ENCODE measurements around the gene SPATA32.
"Not testable (repeated sequence)": the region's sequence is repeated elsewhere in the genome, so short reads cannot be mapped to it uniquely, and the experiment has no call there.

SPATA32 gene, protein sequence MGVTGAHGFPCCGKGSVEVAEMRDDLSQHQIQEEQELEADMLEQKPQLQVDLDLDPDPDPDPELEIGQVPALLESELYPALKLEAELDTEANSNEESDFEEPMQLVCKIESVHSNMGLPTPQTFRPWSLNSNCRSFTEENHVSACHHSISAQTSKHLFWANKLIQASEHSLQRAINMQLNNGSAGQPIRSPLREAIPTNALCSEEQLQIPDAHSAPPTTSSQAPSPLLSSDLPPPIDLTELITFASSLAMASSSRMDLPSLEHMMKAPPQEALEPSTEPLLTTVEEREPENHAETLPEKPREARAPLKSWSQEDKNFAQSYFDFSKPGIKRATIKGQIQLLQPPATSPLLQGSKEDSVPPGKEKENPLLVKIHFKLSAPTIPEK

DNA sequence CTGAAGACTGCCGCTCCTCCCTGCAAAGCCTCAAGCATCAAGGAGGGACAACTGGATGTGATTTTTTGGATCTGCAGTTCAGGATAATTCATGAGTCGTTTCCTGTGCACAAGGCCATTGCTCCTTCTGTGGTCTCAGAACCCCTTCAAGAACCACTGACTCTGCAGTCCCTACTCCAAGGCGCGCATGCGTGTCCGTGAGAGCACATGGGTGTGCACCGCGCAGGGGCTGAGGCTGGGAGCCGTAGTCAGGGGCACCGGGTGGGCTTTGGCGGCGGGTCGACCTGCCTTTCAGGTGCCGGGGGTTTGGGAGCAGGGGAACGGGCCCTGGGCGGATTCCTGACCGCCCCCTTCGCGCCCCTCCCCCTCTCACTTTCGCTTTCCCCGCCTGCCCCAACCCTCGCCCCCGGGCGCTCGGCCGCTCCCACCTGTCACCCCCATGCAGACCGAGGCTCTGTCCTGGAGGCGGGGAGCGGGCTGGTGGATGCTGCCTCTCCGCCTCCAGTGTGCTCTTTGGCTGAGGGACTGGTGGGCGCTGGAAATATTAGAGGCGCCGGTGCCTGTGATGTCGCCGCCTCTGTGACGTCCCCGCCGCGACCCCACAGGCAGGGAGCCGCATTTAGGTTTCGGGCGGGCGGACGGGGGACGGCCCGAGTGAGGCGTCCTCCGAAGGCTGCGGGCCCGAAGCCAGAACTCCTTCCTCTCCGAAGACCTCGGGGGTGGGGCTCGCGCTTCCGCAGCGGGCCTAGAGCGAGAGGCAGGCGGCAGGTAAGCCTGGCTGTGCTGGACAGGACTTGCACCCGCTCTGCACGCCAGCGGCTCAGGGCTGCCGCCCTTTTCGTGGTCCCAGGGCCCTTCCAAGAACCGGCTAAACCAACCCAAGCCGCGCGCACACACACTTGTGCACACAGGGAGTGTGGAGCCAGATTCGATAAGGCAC is at the start of gene SPATA32:
SPATA32 (minus strand) TSS at position 518 of the 939 bp plus-strand sequence; CDS start at position 440, 78 bp downstream.
- DNase-seq: peak; percentile 70

GRCh38 chr17:45311401-45311759 is 49.5 kb upstream of the SPATA32 start:
- DNase-seq: no peak

DNA sequence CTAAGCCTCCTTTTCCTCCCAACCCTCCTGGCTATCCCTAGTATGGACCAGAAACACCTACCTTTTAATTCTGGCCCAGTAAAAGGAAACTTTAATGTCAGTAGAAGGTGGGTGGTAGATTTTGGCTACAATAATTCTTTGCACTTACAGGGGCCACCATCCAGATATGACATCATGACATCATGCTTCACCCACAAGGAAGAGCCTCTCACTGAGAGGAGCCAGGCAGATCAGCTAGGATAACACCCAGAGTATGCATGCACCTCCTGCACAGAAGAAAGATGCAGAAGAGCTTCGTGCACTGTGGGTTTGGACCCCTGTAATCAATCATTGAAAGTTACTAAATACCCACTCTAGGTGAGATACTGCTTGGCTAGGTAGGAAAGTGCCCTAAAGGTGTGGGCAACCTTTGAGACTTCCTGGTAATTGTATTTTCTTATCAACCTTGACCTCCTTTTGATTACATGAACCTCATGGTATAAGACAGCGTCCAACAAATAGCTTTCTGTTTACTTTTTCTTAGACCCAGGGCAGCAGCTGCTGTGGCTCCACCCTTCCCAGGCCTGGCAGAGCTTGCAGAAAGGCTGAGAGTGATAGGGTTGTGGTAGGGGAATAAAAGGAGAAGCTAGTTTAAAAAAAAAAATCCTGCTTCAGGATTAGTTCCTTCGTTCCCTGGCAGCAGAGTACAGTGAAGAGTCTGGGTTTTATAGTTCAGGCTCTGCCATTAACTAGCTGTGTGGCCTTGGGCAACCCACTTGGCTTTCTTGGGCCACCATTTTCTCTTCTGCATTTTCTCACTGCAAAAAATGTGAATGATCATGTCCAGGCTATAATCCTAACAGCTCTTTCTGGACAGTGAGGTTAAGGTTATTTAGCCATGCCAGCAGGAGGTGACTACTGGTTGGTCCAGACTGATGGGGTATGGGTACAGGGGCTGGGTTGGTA is 48.8 kb upstream of the SPATA32 start:
- DNase-seq: no peak

GRCh38 chr17:45309400-45309799 is 47.5 kb upstream of the SPATA32 start:
- no peak for DNase-seq

- no peak for DNase-seq
These were observed 46.9 kb upstream of the SPATA32 start for GRCh38 chr17:45308840-45309239.

GRCh38 chr17:45308016-45308365 is 46.1 kb upstream of the SPATA32 start:
- DNase-seq: no peak

DNA sequence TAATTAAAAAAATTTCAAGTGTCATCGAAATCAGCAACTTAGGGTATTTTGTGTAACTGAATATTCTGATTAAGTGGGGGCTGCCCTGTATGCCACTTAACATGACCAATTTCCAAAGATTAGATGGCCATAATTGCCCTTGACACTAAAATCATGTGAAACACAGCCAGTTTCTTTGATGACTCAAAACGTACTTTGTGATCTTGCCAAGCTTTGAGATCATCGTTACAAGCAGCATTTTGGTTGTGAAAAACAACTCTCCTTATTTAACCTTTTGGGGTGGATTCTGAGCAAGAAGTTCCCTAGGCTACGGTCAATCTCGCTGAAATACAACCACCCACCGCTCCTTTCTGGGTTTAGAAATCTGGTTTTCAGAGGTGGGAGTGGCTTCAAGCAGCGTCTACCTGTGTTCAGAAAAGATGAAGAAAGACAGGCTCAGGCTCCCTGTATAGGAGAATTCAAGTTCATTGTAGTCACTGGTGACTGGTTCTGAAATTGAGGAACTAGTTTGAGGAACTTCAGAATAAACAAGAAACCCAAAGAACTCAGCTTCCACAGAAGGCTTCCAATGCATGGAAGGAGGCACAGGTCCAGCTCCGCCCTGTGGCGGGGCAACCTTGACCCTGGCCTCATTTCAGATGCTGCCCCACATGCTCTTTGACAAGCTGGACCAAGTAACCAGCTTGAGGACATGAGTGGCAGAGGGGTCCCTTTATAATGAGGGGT is 45.6 kb upstream of the SPATA32 start:
- no peak for DNase-seq

- no peak for DNase-seq
These were observed 44.7 kb upstream of the SPATA32 start for GRCh38 chr17:45306623-45307022.

- no peak for DNase-seq
These were observed 44.2 kb upstream of the SPATA32 start for GRCh38 chr17:45306094-45306493.

DNA sequence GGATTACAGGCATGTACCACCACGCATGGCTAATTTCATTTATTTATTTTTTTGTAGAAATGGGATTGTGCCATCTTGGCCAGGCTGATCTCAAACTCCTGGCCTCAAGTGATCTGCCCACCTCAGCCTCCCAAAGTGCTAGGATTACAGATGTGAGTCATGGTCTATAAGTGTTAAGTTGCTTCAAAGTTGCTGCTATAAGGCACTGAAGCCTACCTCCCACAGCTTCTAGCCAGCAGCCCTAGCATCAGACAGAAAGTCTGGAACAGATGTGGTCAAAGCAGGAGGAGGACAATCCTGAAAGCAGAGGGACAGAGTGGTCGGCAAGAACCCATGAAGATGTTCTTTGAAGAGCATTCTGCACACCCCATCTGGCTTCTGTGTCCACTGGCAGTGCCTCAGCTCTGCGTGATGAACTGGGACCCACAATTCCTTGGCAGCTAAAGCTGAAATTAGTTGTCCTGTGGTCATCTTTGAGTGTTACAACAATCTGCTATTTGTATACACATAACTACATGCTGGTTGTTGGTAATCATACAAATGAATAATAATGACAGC is 43.7 kb upstream of the SPATA32 start:
- no peak for DNase-seq

GRCh38 chr17:45302649-45303173 is 40.8 kb upstream of the SPATA32 start:
- DNase-seq: no peak

- DNase-seq: not testable (repeated sequence)
These were observed 40.3 kb upstream of the SPATA32 start for GRCh38 chr17:45302220-45302619.

DNA sequence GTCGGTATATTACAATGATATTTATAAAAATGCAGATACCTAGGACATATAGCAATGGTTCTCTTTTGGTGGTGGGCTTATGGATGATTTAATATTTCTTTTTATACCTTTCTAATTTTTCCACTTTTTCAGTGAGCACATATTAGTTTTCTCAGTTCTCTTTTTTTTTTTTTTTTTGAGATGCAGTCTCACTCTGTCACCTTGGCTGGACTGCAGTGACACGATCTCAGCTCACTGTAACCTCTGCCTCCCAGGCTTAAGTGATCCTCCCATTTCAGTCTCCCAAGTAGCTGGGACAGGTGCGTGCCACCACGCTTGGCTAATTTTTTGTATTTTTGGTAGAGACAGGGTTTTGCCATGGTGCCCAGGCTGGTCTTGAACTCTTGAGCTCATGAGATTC is 39.8 kb upstream of the SPATA32 start:
- DNase-seq: no peak

- DNase-seq: no peak
These were observed 38.3 kb upstream of the SPATA32 start for GRCh38 chr17:45300060-45300751.

- DNase-seq: no peak
These were observed 37.5 kb upstream of the SPATA32 start for GRCh38 chr17:45299361-45299760.

GRCh38 chr17:45298546-45299285 is 36.8 kb upstream of the SPATA32 start:
- no peak for DNase-seq

DNA sequence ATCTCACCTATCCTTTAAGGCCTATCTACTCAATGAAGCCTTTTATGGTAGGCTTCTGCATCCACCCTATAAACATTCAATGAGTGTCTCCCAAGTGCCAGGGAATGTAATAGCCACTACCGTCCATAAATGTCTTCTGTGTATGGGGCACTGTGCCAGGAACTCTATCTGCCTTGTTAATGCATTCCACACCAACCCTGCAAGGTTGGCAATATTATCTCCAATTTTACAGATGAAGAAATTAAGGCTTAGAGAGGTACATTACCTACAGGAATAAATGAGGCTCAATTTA is 34.9 kb upstream of the SPATA32 start:
- no peak for DNase-seq

GRCh38 chr17:45296003-45296832 is 34.3 kb upstream of the SPATA32 start:
- DNase-seq: no peak

- DNase-seq: no peak
These were observed 32.6 kb upstream of the SPATA32 start for GRCh38 chr17:45294506-45294905.
